NCI-H69 (cell line): Measurements from ENCODE around the gene CLCN1.
A peak's percentile ranks its signal among the peaks of the same experiment; 100 is the strongest.

ENCODE experiments used
- DNase-seq: peaks from one replicate; lab custom pipeline; 2025; lab: John Stamatoyannopoulos, UW

CLCN1 gene

DNA sequence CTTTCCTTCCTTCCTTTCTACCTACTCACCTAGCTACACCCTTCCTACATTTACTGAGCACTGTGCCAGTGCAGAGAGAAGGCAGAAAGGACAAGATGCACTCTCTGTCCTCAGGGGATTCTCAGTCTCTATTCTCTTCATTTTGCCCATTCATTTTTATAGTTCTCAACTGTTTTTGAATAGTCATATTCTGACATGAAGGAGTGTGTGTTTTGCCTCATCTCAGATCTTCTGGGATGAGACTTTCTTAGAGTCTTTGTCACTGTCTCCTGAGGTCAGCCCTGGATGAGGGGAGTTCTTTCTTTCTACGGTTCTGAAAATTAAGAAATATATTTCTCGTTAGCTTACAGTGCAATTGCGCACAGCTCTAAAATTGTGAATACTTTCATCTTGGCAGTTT lies 21.3 kb downstream of the CLCN1 start:
- DNase-seq = no peak

DNA sequence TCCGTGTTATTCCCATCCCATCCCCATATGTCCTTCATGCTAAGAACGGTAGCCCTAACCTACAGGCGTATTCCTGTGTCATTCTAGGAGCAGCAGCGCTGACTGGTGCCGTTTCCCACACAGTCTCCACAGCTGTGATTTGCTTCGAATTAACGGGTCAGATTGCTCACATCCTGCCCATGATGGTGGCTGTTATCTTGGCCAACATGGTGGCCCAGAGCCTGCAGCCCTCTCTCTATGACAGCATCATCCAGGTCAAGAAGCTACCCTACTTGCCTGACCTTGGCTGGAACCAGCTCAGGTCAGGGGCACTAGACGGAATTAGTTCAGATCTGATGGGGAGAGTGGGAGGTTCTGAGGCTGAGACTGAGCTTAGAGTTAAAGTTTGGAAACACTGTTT lies 25.9 kb downstream of the CLCN1 start:
- no peak for DNase-seq

DNA sequence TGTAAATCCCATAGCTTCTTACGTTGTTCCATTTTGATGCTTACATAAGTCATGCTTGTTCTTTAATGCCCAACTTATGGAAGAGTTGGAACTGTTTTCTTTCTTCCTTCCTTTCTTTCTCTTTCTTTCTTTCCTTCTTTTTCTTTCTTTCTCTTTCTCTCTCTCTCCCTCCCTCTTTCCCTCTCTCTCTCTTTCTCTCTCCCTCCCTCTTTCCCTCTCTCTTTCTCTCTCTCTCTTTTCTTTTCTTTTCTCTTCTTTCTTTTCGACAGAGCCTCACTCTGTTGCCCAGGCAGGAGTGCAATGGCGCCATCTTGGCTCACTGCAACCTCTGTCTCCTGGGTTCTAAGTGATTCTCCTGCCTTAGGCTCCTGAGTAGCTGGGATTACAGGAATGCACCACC lies 27.7 kb downstream of the CLCN1 start:
- no peak for DNase-seq

DNA sequence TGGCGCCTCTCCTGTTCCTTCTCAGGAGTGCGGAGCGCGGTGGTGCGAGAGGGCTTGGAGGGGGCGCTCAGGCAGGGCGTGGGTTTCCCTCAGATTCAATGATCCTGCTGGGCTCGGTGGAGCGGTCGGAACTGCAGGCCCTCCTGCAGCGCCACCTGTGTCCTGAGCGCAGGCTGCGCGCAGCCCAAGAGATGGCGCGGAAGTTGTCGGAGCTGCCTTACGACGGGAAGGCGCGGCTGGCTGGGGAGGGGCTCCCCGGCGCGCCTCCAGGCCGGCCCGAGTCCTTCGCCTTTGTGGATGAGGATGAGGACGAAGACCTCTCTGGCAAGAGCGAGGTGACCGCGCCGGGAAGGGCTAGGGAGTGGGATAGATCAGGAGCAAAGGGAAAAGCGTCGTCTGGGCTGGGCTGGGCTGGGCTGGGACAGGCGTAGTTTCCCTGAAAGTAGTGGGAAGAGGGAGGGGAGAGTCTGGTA lies 29.6 kb downstream of the CLCN1 start:
- peak; percentile 63 for DNase-seq

DNA sequence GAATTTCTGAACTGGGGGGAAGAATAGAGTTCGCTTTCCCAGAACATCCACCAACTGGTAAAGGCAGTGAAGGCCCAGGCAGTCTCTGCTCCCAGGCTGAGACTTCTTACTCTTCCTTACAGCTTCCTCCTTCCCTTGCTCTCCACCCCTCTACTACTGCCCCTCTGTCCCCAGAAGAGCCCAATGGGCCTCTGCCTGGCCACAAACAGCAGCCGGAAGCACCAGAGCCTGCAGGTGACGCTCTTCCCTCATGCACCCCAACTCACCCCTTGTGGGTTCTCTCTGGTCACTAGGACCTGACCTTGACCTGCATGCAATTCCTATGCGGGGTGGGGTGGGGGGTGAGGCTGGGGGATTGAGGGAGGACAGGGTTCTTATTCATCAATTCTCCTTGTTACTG lies 30.1 kb downstream of the CLCN1 start:
- no peak for DNase-seq

DNA sequence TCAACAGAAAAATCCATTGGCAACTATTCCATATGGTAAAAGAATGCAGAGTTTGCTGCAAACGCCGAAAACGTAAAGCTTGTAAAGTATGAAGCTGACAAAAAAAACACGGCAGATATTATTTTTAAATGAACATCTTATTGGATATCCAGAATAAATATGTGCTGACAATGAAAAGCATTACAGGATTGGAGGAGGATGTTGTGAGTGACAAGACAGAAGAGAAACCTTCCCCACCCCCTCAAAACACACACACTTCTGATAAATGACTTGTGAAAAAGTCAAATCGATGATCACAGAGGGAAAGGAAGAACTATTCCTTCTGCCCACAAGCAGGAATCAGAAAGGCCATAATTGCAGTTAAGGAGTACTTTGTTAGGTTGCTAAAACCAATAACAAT lies 32.0 kb downstream of the CLCN1 start:
- no peak for DNase-seq

DNA sequence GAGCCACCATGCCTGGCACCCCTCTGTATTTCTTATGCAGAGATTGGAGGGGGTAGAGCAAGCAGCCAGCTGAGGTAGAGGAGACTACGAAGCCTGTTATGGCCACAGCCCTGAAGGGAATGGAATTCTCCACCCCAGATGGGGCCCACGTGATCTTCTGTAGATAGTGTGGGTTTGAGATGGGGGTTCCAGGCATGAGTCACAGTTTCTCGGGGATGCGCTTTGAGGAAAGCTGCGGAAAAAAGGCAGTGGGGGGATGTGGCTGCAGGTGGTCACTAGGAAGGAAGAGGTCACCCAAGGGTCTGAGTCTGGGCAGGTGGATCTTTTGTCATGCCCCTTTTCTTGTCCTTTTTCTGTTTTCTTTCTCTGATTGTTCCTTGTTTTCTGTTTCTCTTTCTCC lies 35.1 kb downstream of the CLCN1 start:
- no peak for DNase-seq

DNA sequence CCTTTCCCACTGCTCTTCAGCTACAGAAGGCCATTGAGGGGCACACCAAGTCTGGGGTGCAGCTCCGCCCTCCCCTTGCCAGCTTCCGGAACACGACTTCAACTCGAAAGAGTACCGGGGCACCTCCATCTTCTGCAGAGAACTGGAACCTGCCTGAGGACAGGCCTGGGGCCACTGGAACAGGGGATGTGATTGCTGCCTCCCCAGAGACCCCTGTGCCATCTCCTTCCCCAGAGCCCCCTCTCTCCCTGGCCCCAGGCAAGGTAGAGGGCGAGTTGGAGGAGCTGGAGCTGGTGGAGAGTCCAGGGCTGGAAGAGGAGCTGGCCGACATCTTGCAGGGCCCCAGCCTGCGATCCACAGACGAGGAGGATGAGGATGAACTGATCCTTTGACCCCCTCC lies 35.7 kb downstream of the CLCN1 start:
- no peak for DNase-seq

DNA sequence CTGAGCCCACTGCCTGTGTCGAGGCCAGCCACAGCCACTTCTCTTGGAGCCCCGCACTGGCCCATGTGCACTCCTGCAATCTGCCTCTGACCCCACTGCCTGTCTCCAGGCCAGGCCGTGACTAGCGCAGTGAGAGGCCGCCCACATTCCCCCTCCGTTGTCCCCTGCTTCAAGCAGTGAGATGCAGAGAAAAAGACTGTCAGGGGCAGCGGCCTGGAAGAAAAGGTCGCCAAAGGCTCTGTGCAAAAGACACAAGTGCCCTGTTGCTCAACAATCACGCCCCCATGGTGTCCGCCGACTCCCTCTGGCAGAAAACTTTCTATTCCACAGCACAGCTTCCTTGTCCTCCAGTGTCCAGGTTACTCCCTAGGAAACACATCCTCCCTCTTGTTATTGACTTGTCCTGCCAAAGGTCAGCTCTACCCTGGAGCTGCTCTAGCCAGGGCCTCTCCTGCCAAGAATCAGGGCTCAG lies 36.7 kb downstream of the CLCN1 start:
- DNase-seq = no peak

DNA sequence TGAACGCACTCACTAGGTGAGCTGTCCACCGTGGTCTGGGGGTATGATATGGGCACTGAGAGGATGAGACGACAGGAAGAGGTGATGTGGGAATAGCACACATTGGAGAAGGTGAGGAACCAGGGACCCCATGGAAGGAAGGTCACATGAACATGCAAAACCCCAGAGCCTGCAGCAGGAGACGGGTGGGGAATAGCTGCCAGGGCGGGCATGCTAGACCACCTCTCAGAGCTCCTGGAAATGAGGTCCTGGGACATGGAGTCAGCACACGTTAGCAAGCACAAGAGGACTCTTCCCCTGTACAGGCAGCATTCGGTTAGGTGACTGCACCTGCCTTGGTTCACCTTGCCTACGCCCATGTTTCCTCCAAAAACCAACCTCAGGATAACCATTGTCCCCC lies 38.5 kb downstream of the CLCN1 start:
- no peak for DNase-seq

DNA sequence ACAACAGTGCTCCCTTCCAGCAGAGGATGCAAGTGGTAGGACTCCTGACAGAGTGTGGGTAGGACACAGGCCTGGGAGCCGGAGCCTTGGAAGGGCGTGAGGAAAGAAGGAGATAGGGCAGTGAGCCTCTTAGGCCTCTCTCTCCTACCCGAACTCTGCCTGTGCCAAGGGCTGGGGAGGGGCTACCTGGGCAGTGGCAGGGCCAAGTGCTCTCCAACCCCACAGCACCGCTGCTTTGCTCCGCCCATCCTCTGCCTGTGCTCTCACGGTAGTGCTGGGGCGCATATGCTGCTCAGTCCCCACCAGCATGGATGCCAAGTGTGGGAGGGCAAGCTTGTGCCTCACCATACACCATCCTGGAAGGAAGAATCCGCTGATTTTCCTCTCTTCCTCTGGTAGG lies 39.1 kb downstream of the CLCN1 start:
- no peak for DNase-seq

DNA sequence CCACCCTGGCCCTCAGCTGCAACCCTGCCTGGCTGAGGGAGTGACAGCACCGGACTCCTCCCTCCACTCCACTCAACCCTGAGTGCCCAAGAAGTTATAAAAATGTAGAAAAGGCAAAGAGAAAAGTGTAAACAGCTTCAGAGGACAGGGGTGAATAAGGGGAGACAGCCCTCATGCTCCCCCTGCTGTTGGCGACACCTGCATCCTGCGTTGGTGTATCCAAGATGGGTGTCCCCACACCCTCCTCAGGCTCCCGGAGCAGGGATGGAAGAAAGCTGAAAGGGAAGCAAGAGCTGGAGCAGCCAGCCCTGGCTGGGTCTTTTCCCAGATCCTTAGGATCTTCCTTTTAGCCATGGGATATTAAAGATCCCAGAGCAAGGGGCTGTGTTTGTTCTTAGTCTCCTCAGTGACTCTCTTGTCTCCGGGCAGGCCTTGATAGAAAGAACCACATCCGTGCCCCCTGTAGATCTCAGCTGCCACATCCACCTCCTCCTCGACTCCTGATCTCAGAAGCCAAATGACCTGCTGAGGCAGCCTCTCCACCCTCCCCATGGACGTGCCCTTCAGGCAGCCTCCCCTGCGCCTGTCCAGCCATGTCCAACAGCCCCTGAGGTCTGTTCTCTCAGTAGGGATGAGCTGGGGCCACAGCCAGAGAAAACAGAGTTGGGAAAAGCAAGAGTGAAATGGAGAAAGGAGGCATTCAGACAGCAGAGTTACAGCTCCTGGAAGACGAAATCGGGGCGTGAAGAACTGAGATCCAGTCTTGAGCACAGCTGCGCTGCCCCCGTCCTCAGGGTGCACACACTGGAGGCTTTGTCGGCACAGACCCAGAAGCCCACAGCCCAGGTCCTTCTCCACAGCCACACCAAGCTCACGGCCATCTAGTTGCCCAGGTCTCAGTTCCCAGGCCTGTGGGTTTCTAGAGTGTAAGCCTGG lies 39.8 kb downstream of the CLCN1 start:
- no peak for DNase-seq

DNA sequence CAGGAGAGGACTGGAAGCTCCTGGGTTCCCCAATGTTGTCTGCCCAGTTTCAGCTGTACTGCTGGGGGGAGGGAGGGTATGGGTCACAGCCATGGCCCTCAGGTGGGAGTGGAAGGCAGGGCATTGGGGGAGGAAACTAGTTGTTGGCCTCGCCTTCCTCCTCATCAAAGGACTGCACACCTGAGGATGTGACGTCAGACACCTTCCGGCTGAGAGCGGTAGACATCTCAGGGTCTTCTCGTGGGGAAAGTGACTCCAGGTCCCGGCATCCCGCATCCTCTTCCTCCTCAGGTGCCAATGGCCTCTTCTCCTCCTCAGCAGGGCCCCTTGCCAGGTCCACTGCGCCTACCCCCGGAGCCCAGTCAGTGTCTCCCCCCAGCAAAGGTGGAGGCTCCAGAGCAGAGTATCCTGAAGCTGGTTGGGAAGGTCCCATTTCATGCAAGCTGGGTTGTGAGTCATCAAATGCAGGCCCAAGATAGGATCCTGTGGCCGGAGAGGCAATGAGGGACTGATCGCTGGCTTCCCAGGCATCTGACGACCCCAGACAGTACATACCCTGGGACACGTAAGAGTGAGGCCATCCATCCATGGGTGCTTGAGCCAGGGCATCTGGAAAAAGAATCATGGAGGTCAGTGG lies 40.6 kb downstream of the CLCN1 start:
- no peak for DNase-seq

DNA sequence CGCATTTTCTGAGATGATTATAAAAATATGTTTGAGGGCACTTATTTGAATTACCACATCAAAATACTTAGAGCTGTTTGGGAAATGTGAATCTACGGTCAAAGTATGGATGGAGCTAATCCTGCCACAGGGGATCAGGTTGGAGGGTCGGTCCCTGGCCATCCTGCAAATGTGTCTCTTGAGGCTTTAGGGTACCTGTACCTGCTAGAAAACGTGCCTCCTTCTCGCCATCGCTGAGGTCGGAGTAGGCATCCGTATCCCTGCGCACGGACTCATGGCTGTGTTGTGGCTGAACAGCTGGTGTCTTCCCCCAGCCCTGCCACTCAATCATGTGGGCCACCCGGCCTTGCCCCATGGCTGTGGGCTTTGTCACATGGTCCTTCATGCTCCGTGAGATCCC lies 42.7 kb downstream of the CLCN1 start:
- no peak for DNase-seq

DNA sequence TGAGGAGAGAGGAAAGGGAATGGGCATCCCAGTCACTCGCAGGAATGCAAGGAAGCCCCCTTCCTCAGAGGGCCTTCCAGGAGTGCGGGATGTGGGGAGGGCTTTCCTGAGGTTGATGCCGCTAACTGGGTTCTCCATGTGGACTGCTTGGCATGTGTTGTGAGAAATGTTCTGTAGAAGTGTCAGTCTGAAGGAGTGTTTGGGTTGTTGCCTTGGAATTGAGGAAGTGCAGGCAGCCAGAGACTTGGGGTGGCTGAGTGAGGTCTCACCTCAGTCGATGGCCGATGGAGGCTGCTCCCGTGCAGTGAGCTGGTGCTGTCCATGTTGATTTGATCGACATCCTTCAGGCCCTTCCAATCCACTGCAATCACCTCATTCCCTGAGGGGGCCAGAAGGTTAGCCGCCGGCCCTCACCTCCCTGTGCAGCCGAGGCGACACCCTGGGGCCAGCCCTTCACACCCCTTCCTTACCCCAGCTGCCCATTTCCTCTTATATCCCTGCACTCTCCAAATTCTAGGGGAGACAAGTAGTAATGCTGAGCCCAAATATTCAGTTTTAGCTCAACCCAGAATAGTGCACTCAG lies 44.0 kb downstream of the CLCN1 start:
- no peak for DNase-seq

DNA sequence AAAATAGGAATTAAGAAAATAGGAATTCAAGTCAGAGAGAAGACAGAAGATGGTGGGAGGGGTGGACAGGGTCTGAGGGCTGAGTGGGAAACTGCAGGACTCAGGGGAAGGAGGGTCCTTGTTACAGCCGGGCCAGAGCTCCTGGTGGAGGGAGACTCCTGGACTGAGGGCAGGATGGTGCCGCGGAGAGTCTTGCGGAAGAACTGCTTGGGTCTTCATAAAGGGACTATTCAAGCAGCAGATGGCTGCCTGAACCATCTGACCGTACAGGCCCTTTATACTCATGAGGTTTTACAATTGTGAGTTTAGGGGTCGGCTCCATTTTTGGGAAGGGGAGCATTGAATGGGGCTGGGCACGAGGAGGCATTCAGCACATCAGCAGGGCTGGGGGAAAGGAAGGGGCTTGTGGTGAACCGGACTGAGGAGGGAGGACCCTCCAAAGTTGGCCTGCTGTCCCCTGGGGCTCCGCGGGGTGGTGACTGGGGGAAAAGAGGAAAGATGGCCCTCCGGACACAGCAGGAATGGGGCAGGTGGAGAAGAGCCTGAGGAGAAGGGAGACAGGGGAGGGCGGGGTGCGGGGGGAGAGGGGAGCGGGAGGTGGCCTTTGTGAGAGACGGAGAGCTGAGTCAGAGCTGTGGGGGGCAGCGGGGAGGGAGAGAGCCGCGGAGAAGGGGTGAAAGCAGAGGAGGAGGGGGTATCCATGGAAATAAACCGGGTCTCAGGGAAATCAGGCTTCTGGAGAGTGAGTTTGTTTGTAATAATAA lies 45.1 kb downstream of the CLCN1 start:
- DNase-seq = peak; percentile 54

DNA sequence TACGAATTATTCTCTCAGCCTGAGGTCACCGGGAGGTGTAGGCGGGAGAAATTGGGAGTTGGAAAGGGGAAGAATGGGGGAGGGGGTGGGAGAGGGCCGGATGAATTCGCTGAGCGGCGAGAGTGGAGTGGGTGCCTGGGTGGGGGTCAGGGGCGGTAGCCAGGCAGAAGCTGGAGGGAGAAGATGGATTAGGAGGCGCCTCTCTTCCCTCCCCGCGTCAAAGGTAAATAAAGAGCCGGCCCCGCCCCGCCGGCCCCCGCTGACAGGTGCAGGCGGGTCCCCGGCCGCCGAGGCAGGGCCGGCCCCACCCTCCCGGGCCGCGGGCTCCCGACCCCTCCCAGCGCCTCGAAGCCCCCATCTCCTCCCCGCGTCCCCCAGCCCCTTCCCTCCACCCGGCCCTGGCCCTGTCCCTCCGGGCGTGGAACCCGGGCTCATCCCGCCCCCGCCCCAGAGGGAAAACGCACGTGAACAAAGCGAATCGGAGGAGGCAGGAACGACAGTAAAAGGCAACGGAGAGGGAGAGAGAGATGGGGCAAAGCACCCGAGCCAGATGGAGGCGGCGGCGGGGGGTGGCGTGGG lies 45.7 kb downstream of the CLCN1 start:
- DNase-seq = peak; percentile 66

DNA sequence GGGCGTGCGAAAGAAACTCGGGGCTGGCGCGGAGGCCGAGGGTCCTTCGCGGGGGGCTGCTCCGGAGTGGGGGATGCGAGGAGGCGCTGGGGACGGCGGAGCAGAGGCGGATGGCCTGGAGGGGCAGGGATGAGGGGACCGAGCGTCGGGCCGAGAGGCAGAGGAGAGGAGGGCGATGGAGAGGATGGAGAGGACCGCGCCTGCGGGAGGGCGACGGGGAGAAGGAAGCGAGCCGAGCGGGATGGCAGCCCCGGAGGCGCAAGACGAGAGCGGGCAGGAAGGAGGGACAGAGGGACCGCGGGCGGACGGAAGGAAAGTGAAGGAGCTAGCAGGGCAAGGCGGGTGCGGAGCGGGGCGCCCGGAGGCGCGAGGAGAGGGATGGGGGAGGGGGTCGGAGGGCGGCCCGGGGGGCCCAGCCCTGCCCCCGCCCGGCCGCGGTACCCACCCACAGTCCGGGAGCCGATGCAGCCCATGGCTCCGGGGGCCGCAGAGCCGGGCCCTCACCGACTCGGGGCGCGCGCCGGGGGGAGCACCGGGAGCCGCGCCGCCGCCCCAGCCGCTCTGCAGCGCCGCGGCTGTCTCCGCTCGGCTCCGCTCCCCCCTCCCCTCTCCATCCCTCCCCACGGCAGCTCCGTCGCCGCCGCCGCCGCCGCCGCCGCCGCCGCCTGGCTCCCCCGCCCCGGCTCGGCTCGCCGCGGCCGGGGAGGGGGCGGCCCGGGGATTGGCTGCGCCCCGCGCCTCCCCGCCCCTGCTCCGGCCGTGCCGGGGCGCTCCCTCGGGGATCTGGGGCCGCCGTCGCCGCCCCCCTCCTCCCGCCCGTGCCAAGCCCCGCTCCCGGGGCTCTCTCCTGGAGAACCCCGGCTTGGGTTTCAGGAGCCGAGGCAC lies 46.5 kb downstream of the CLCN1 start, which contains the start of gene FAM131B:
Gene FAM131B, minus strand, starts transcription at position 583 of the 885 bp plus-strand sequence. Its CDS starts 110 bp downstream, at position 473.
- peak; percentile 46 for DNase-seq

DNA sequence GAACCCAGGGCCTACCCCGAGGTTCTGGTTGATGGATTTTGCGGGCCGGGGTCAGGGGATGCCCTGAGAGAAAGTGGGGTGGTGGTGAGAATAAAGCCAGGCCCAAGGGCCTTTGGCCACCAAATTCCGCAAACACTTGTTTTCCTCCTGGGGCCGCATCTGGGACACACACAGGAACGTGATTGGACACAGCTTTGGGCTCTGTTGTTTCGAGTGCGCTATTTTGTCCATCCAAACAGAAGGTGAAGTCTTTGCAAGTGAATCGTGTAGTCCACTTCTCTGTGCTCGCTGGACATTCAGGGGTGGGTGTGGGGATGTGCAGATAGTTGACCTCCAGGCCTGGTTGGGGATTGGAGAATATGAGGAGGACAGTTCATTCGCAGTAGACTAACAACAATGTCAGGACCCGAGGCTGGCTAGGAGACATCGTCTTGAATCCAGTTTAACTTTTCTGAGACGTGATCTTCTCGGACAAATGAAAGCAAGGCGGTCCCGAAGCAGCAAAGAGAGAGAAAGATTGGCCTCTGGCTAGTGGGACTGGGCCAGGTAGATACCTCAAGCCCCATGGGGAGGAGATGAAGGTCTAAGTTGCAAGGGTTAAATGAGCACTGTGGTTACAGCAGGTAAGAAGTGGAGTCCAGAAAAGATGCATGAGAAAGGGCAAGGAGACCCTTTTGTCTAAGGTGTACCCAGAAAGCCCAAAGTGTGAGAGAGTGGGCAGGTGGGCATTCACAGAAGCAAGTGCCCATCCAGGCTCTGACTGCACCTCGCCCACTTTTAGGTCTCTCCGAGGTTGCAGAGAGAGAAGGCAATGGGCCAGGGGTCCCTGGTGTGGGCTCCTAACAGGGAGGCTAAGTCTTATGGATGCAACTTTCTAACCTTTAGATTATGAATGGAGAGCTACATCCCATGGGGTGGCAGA lies 47.4 kb downstream of the CLCN1 start:
- no peak for DNase-seq

DNA sequence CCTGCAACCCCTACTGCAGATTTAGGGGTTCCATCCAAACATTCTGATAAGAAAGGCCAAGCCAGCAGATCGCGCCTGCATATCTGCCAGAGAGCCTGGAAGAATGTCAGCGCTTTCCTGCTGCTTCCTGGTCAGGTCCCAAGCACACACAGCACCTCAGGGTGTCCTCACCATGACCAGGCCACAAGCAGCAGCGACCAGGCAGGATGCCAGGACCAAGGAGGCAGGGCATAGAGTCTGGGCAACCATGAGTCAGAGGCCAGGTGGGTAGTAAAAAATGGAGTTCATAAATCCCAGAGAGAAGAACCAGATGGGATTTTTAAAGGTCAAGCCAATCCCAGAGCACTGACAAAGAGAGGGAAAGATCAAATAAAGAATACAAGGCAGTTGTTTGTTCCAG lies 52.1 kb downstream of the CLCN1 start:
- peak; percentile 35 for DNase-seq
